ENCODE results near the gene FUNDC2. TPM values are rescaled to one million over a fixed set of nuclear protein-coding genes. Genes with fewer than 3 reads are reported as not detected.
A peak's percentile ranks its signal among the peaks of the same experiment; 100 is the strongest.

The FUNDC2 gene
- polyA plus RNA-seq, 2 of the 4 experiments (the other 2 are of a cell fraction), result 63.5 to 159 TPM

GRCh38 chrX:154987940-154988339 lies 38.7 kb upstream of the FUNDC2 start:
- ChIA-PET CTCF (interaction anchor here (0.7 to 1.4 kb wide), 5 partner anchors 66 to 98 kb away, joined by 3 to 6 read pairs (median 5); no protein-coding TSS in a partner anchor), POLR2A (no interaction called here)
- TF ChIP-seq USF2 (IDR thresholded peaks at IDR 0.05) (no peak), CTCF (IDR thresholded peaks at IDR 0.05) (no peak), EP300 (IDR thresholded peaks at IDR 0.05) (no peak), CEBPB (IDR thresholded peaks at IDR 0.05) (no peak), RCOR1 (IDR thresholded peaks at IDR 0.05; ENCODE audit: low read depth, low read length) (no peak)
- no peak for FAIRE-seq
- Histone ChIP-seq H3K4me1 (peaks cover 10% of the 10 kb centered on the region; the same call in 1 of the 3 replicates), H3K27ac (no peak overlapping the region), H3K4me2 (peak overlapping the region; percentile 11; the same call in 1 of the 3 replicates), H3K4me3 (no peak overlapping the region), H3K9me3 (no peaks in the 10 kb centered on the region)
- no peak for ATAC-seq
- 64% methylated on average over 3 of the region's 3 CpGs for WGBS (ENCODE audit: missing lambda C conversion rate)
- no peak for DNase-seq (ENCODE audit: low read depth in 1 of 2, low spot score in 1 of 2)

GRCh38 chrX:154988719-154989118 lies 37.9 kb upstream of the FUNDC2 start:
- Histone ChIP-seq H3K4me3 (no peak overlapping the region), H3K27ac (no peak overlapping the region), H3K9me3 (no peaks in the 10 kb centered on the region), H3K4me1 (peaks cover 10% of the 10 kb centered on the region; the same call in 1 of the 3 replicates), H3K4me2 (no peak overlapping the region)
- no peak for ATAC-seq
- no peak for DNase-seq (ENCODE audit: low read depth in 1 of 2, low spot score in 1 of 2)
- FAIRE-seq, result peak; percentile 88
- WGBS (ENCODE audit: missing lambda C conversion rate), result 61% methylated on average over 3 of the region's 3 CpGs
- TF ChIP-seq CEBPB (IDR thresholded peaks at IDR 0.05) (no peak), HES2 (IDR thresholded peaks at IDR 0.05) (no peak), ESRRA (IDR thresholded peaks at IDR 0.05; ENCODE audit: borderline replicate concordance, low read length) (no peak), JUNB (IDR thresholded peaks at IDR 0.05) (no peak), RCOR1 (IDR thresholded peaks at IDR 0.05; ENCODE audit: low read depth, low read length) (no peak), MYC (IDR thresholded peaks at IDR 0.05; ENCODE audit: borderline replicate concordance, low read length) (no peak), CHD4 (IDR thresholded peaks at IDR 0.05; ENCODE audit: borderline replicate concordance) (no peak)
- ChIA-PET CTCF (interaction anchor here (0.7 to 1.5 kb wide), 7 partner anchors 9 to 97 kb away, joined by 3 to 6 read pairs (median 4); no protein-coding TSS in a partner anchor), POLR2A (no interaction called here)

- H3K4me3 ChIP-seq, result no peak overlapping the region
- POLR2A ChIA-PET, result interaction anchor here (1.0 kb wide), 1 partner anchor 36 kb away, joined by 3 read pairs; the partner anchor contains the start of gene FUNDC2
- no peak overlapping the region for H3K4me2 ChIP-seq
- H3K4me1 ChIP-seq, result peaks cover 10% of the 10 kb centered on the region; the same call in 1 of the 3 replicates
- H3K27ac ChIP-seq, result no peak overlapping the region
- TF ChIP-seq HOXB13 (CRISPR knock-in tag; IDR thresholded peaks at IDR 0.05; ENCODE audit: low read depth) (no peak), CBX2 (IDR thresholded peaks at IDR 0.05; ENCODE audit: borderline replicate concordance, low read depth) (no peak)
- 41% methylated on average over 3 of the region's 3 CpGs for WGBS (ENCODE audit: missing lambda C conversion rate)
- DNase-seq (ENCODE audit: low read depth in 1 of 2, low spot score in 1 of 2), result no peak
- peak; percentile 91 for FAIRE-seq
- CTCF ChIA-PET, result interaction anchor here (0.9 to 1.4 kb wide), 2 partner anchors 9 to 66 kb away, joined by 4 to 5 read pairs; no protein-coding TSS in a partner anchor
- ATAC-seq, result no peak
- no peaks in the 10 kb centered on the region for H3K9me3 ChIP-seq
These were observed 36.1 kb upstream of the FUNDC2 start for GRCh38 chrX:154990496-154990895.

GRCh38 chrX:154991039-154991438 lies 35.6 kb upstream of the FUNDC2 start:
- H3K27ac ChIP-seq, result no peak overlapping the region
- no peak overlapping the region for H3K4me3 ChIP-seq
- CTCF ChIA-PET, result interaction anchor here (0.9 to 1.4 kb wide), 2 partner anchors 9 to 66 kb away, joined by 4 to 5 read pairs; no protein-coding TSS in a partner anchor
- no peak overlapping the region for H3K4me2 ChIP-seq
- no peak for ATAC-seq
- H3K9me3 ChIP-seq, result no peaks in the 10 kb centered on the region
- TF ChIP-seq ZNF302 (CRISPR knock-in tag; IDR thresholded peaks at IDR 0.05) (no peak), RNF2 (IDR thresholded peaks at IDR 0.05; ENCODE audit: borderline replicate concordance, low read depth) (no peak), EHMT2 (IDR thresholded peaks at IDR 0.05; ENCODE audit: low read depth) (no peak), RARB (CRISPR knock-in tag; IDR thresholded peaks at IDR 0.05) (no peak), HES2 (IDR thresholded peaks at IDR 0.05) (no peak), MAFK (IDR thresholded peaks at IDR 0.05; ENCODE audit: partially characterized antibody) (no peak), NFE2L2 (conservative IDR thresholded peaks at IDR 0.05; ENCODE audit: low read length) (no peak), KDM1A (IDR thresholded peaks at IDR 0.05; ENCODE audit: low read depth) (no peak), HMGXB4 (CRISPR knock-in tag; IDR thresholded peaks at IDR 0.05; ENCODE audit: borderline replicate concordance) (no peak)
- 50% methylated on average over 3 of the region's 3 CpGs for WGBS (ENCODE audit: missing lambda C conversion rate)
- POLR2A ChIA-PET, result interaction anchor here (1.0 kb wide), 1 partner anchor 36 kb away, joined by 3 read pairs; the partner anchor contains the start of gene FUNDC2
- FAIRE-seq, result no peak
- peaks cover 10% of the 10 kb centered on the region; the same call in 1 of the 3 replicates for H3K4me1 ChIP-seq
- no peak for DNase-seq (ENCODE audit: low read depth in 1 of 2, low spot score in 1 of 2)
